K562 (cell line): ENCODE results near the gene SPAG9. TPM values are rescaled to one million over a fixed set of nuclear protein-coding genes. Genes with fewer than 3 reads are reported as not detected.

Experiments
- CCNT2 ChIP-seq: IDR thresholded peaks from 2 replicates; pipeline ENCODE4 v1.6.1; 2011; ENCODE audit warnings: borderline replicate concordance, low read depth, mild to moderate bottlenecking, moderate library complexity, mixed read lengths, low read length; ENCODE audit not compliant: insufficient read length; ENCODE audit errors: extremely low read depth
- CREB3 ChIP-seq: fragments of 450-650 bp; conservative IDR thresholded peaks from 2 replicates; pipeline ENCODE4 v1.6.1; 2016; ENCODE audit warnings: missing genetic modification characterization, low read depth, mild to moderate bottlenecking, missing compliant biosample characterization, moderate library complexity
- CSDE1 ChIP-seq, 2 experiments: fragments of 450-650 bp; IDR thresholded peaks; 2 replicates each; pipeline ENCODE4 v1.6.1; 2016; ENCODE audit warnings: mild to moderate bottlenecking in 1 of 2
- E2F8 ChIP-seq: fragments of 450-650 bp; IDR thresholded peaks from 2 replicates; pipeline ENCODE4 v1.7.1; 2018; ENCODE audit warnings: mild to moderate bottlenecking, low read depth; ENCODE audit not compliant: partially characterized antibody
- GABPA ChIP-seq: fragments of 200-800 bp; sonication (Bioruptor generic); conservative IDR thresholded peaks from 2 replicates; pipeline ENCODE4 v1.6.1; 2016; ENCODE audit warnings: low read depth, missing genetic modification characterization, missing compliant biosample characterization
- HDAC8 ChIP-seq: fragments of 450-650 bp; IDR thresholded peaks from 2 replicates; pipeline ENCODE4 v1.6.1; 2016; ENCODE audit warnings: mild to moderate bottlenecking, missing genetic modification characterization, moderate library complexity, missing compliant biosample characterization
- HNRNPH1 ChIP-seq: fragments of 200-400 bp; formaldehyde crosslinking; optimal IDR thresholded peaks from 2 replicates; pipeline ENCODE3; 2017; ENCODE audit warnings: low read depth, mild to moderate bottlenecking, low read length, moderate library complexity
- KAT2B ChIP-seq: IDR thresholded peaks from one replicate; pipeline ENCODE4 v1.6.1; 2012; ENCODE audit warnings: low read depth, mild to moderate bottlenecking, control low read depth, inconsistent platforms, low read length, moderate library complexity
- KDM1A ChIP-seq, 2 experiments: fragments of 450-650 bp; IDR thresholded peaks; 2 replicates each; pipeline ENCODE4 v1.6.1; 2016; ENCODE audit warnings: mild to moderate bottlenecking in 2 of 2
- MCM3 ChIP-seq: fragments of 450-650 bp; IDR thresholded peaks from 2 replicates; pipeline ENCODE4 v1.6.1; 2016
- MEIS2 ChIP-seq: fragments of 450-650 bp; IDR thresholded peaks from 2 replicates; pipeline ENCODE4 v1.6.1; 2014; ENCODE audit warnings: mild to moderate bottlenecking; ENCODE audit not compliant: partially characterized antibody
- MIER1 ChIP-seq: fragments of 450-650 bp; IDR thresholded peaks from 2 replicates; pipeline ENCODE4 v1.6.1; 2016; ENCODE audit warnings: antibody characterized with exemption, mild to moderate bottlenecking, low read depth
- PHF8 ChIP-seq: fragments of 200-600 bp; sonication (generic); IDR thresholded peaks from 2 replicates; pipeline ENCODE4 v1.6.1; 2012; ENCODE audit warnings: mixed run types, mild to moderate bottlenecking, inconsistent platforms, low read length, moderate library complexity, borderline replicate concordance
- SIX5 ChIP-seq, 2 experiments: IDR thresholded peaks; 2 replicates each; pipeline ENCODE4 v1.6.1; 2011; ENCODE audit warnings: low read length in 2 of 2, borderline replicate concordance in 1 of 2, low read depth in 1 of 2, mild to moderate bottlenecking in 1 of 2, moderate library complexity in 1 of 2; ENCODE audit not compliant: insufficient read depth in 1 of 2
- SNIP1 ChIP-seq: fragments of 450-650 bp; IDR thresholded peaks from 2 replicates; pipeline ENCODE4 v1.7.1; 2017; ENCODE audit warnings: low read depth, mild to moderate bottlenecking
- TEAD4 ChIP-seq, 2 experiments: sonication (generic) in 1 of 2; formaldehyde crosslinking in 1 of 2; IDR thresholded peaks; 2 replicates each; pipeline versions ENCODE4 v1.6.1 to v1.8.0; 2012 to 2022; ENCODE audit warnings: borderline replicate concordance in 1 of 2, inconsistent platforms in 1 of 2, low read length in 1 of 2, mild to moderate bottlenecking in 1 of 2, missing genetic modification reagents in 1 of 2
- ZNF408 ChIP-seq: fragments of 250-450 bp; sonication (Bioruptor Pico); IDR thresholded peaks from 2 replicates; pipeline ENCODE4 v1.4.0; 2020; ENCODE audit warnings: low read depth, mild to moderate bottlenecking, moderate library complexity
- ZNF449 ChIP-seq: fragments of 250-450 bp; sonication (Bioruptor Pico); IDR thresholded peaks from 2 replicates; pipeline ENCODE4 v1.8.0; 2022; ENCODE audit warnings: moderate library complexity, mild to moderate bottlenecking, inconsistent platforms
- ZNF583 ChIP-seq: fragments of 250-450 bp; sonication (Bioruptor Pico); IDR thresholded peaks from 2 replicates; pipeline ENCODE4 v1.4.0; 2020
- polyA plus RNA-seq, 8 experiments: library from polyadenylated mRNA; depleted of rRNA in 4 of 8; stranded (reverse) in 5 of 8; unstranded in 3 of 8; fragments of >200 nt; fragmentation: Nextera tagmentation in 2 of 8; fragmentation: Illumina TruSeq in 1 of 8; extraction: Ambion mirVana in 2 of 8; extraction: Trizol in 1 of 8; gene quantifications; 2 replicates each; pipeline versions ENCODE4 v1.2.1 to v1.2.3, GENCODE V29; 2011 to 2014; ENCODE audit warnings: inconsistent platforms in 1 of 8, missing spikeins in 1 of 8
- total RNA-seq, 7 experiments: library from RNA; depleted of rRNA in 6 of 7; stranded (reverse); fragments of >200 nt in 6 of 7; fragmentation: Illumina TruSeq in 2 of 7; extraction: Trizol in 2 of 7; gene quantifications; 2 replicates each; pipeline versions ENCODE4 v1.2.1 to v1.2.3, GENCODE V29; 2011 to 2021; ENCODE audit warnings: low replicate concordance in 1 of 7

The SPAG9 gene
- total and polyA plus RNA-seq, 9 of the 15 experiments (the other 6 are each of a cell fraction or from before 2014, with no cell fraction given): 12.2 to 99.2 (median 58.2) TPM

GRCh38 chr17:50931144-50931908 lies 189.3 kb downstream of the SPAG9 start (continued):
- no peak for TF ChIP-seq MIER1
- TF ChIP-seq HDAC8 (tag): no peak
- no peak for TF ChIP-seq SIX5 (IDR thresholded peaks at IDR 0.05; ENCODE audit: borderline replicate concordance in 1 of 2, insufficient read depth in 1 of 2, low read depth in 1 of 2, low read length in 2 of 2)
- TF ChIP-seq CREB3: 0 out of 2 replicates have a peak, but pooled peaks have one; percentile 42
- TF ChIP-seq MEIS2: no peak
- TF ChIP-seq MCM3: no peak
- TF ChIP-seq CCNT2: peak; percentile 47
- TF ChIP-seq ZNF408 (CRISPR knock-in tag): no peak
- peak in 1 of 2 experiments; percentile 14; a peak in 1 of 4 replicates for TF ChIP-seq KDM1A (IDR thresholded peaks at IDR 0.05)
- no peak for TF ChIP-seq GABPA
- no peak for TF ChIP-seq ZNF449 (CRISPR knock-in tag)
- TF ChIP-seq PHF8: peak; percentile 18; the same call in 1 of the 2 replicates
- TF ChIP-seq TEAD4 (IDR thresholded peaks at IDR 0.05; ENCODE audit: low read length): no peak
- TF ChIP-seq TEAD4 (CRISPR knock-in tag; IDR thresholded peaks at IDR 0.05; ENCODE audit: borderline replicate concordance): peak; percentile 58; the same call in 1 of the 2 replicates
- TF ChIP-seq KAT2B: no peak
- no peak for TF ChIP-seq HNRNPH1
- no peak for TF ChIP-seq E2F8
- no peak for TF ChIP-seq SNIP1
- TF ChIP-seq CSDE1 (IDR thresholded peaks at IDR 0.05): no peak
- no peak for TF ChIP-seq ZNF583 (CRISPR knock-in tag)
